ENCODE results near the gene HDAC11.

Gene HDAC11

GRCh38 chr3:13504161-13504831, 24.2 kb downstream of the HDAC11 start:
- CTCF ChIA-PET: interaction anchor here (1.0 to 24.2 kb wide), 3 partner anchors 9 to 141 kb away, joined by 3 to 1252 read pairs (median 12); no protein-coding TSS in a partner anchor
- no peak overlapping the region for H3K4me3 ChIP-seq (ENCODE audit: low read depth, low read length)
- POLR2A ChIA-PET: no interaction called here
- no peak for TF ChIP-seq CTCF (IDR thresholded peaks at IDR 0.05; ENCODE audit: insufficient read depth, low read length, missing control alignments)
- no peak for DNase-seq (ENCODE audit: low read depth, low spot score)

- ChIA-PET POLR2A (no interaction called here), CTCF (interaction anchor here (1.0 to 24.2 kb wide), 3 partner anchors 8 to 140 kb away, joined by 12 to 1252 read pairs (median 131); no protein-coding TSS in a partner anchor)
- H3K4me3 ChIP-seq (ENCODE audit: low read depth, low read length): no peak overlapping the region
- no peak for DNase-seq (ENCODE audit: low read depth, low spot score)
- no peak for TF ChIP-seq CTCF (IDR thresholded peaks at IDR 0.05; ENCODE audit: insufficient read depth, low read length, missing control alignments)
These were observed 25.3 kb downstream of the HDAC11 start for GRCh38 chr3:13505147-13506130.

GRCh38 chr3:13506239-13506638, 26.1 kb downstream of the HDAC11 start:
- TF ChIP-seq CTCF (IDR thresholded peaks at IDR 0.05; ENCODE audit: insufficient read depth, low read length, missing control alignments): no peak
- POLR2A ChIA-PET: no interaction called here
- DNase-seq (ENCODE audit: low read depth, low spot score): no peak
- no peak overlapping the region for H3K4me3 ChIP-seq (ENCODE audit: low read depth, low read length)
- CTCF ChIA-PET: interaction anchor here (11.9 to 24.2 kb wide), 2 partner anchors 8 to 139 kb away, joined by 131 to 1252 read pairs; no protein-coding TSS in a partner anchor

GRCh38 chr3:13506680-13507079, 26.6 kb downstream of the HDAC11 start:
- no peak for DNase-seq (ENCODE audit: low read depth, low spot score)
- POLR2A ChIA-PET: no interaction called here
- CTCF ChIA-PET: interaction anchor here (11.9 to 24.2 kb wide), 2 partner anchors 9 to 139 kb away, joined by 131 to 1252 read pairs; no protein-coding TSS in a partner anchor

GRCh38 chr3:13507247-13507569, 27.1 kb downstream of the HDAC11 start:
- CTCF ChIA-PET: interaction anchor here (11.9 to 24.2 kb wide), 2 partner anchors 9 to 138 kb away, joined by 131 to 1252 read pairs; no protein-coding TSS in a partner anchor
- POLR2A ChIA-PET: no interaction called here
- no peak for TF ChIP-seq CTCF (IDR thresholded peaks at IDR 0.05; ENCODE audit: insufficient read depth, low read length, missing control alignments)
- H3K4me3 ChIP-seq (ENCODE audit: low read depth, low read length): no peak overlapping the region
- no peak for DNase-seq (ENCODE audit: low read depth, low spot score)

More at GRCh38 chr3:13506680-13507079, 26.6 kb downstream of the HDAC11 start:
- TF ChIP-seq CTCF (IDR thresholded peaks at IDR 0.05; ENCODE audit: insufficient read depth, low read length, missing control alignments): no peak
- no peak overlapping the region for H3K4me3 ChIP-seq (ENCODE audit: low read depth, low read length)
